LNCAP (cell line): Measurements from ENCODE around the gene CTSD.

Source experiments
- TF ChIP-seq, protein P1 (sequence below): fragments of 450-650 bp; IDR thresholded peaks from 2 replicates; pipeline ENCODE4 v1.5.1; 2017; ENCODE audit warnings: mild to moderate bottlenecking

Gene CTSD

DNA sequence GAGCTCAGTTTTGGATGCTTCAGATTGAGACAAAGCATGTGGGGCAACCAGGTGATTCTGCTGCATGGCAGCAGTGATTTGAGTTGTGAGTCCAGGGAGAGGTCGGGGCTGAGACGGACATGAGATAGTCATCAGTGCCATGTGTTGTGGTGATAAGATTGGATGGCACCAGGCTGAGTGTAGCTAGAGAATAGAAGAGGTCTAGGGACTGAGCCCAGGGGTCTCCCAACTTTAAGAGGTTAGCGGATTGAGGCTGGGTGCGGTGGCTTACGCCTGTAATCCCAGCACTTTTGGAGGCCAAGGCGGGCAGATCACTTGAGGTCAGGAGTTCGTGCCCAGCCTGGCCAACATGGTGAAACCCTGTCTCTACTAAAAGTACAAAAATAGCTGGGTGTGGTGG lies 6.3 kb upstream of the CTSD start:
- TF ChIP-seq, protein P1, sequence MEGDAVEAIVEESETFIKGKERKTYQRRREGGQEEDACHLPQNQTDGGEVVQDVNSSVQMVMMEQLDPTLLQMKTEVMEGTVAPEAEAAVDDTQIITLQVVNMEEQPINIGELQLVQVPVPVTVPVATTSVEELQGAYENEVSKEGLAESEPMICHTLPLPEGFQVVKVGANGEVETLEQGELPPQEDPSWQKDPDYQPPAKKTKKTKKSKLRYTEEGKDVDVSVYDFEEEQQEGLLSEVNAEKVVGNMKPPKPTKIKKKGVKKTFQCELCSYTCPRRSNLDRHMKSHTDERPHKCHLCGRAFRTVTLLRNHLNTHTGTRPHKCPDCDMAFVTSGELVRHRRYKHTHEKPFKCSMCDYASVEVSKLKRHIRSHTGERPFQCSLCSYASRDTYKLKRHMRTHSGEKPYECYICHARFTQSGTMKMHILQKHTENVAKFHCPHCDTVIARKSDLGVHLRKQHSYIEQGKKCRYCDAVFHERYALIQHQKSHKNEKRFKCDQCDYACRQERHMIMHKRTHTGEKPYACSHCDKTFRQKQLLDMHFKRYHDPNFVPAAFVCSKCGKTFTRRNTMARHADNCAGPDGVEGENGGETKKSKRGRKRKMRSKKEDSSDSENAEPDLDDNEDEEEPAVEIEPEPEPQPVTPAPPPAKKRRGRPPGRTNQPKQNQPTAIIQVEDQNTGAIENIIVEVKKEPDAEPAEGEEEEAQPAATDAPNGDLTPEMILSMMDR: no peak

DNA sequence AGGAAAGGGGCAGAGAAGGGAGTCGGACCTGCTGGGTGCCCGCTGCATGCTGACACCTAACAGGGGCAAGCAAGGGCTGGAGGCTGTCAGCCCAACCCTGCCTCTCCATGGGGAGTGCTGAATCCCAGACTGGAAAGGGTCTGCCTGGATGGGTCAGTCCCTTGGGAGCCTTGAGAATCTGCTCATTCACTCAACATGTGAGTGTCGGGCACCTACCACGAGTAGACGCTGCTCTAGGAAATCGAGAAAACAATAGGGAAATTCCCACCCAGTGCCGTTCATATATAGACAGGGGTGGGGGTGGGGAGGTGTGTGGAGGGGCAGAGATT lies 4.4 kb upstream of the CTSD start:
- TF ChIP-seq, protein P1: no peak

DNA sequence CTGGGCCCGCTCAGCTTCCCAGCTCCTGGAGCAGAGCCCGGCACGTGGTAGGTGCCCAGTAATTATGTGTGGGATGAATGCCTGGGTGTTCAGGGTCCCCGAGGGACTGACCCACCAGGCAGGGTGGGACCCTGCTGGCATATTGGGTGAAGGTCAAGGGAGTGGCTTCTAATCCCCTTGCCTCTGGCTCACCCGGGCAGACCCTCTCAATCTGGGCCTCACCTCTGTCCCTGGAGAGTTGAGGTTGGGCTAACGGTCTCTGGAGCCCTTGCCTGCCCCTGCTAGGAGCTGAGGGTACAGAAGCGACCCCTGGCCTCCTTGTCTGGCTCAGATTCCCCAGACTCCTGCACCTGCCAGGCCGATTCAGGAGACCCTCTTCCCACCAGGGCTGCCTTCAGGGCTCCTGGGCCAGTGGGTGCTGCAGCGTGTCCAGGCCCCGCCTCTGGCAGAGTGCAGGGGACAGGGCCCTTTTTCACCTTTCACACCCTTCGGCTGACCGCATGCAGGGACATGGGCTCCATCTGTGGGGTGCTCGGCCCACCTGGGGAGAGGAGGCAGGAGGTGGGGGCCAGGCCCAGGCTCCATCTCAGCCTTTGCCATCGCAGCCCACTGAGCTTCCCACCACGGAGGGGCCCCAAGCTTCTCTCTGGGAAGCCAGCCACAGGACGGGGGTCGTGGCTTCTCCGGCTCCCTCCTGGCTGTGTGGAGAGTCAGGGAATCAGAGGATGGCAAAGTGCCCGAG lies 3.8 kb upstream of the CTSD start:
- TF ChIP-seq, protein P1: no peak

DNA sequence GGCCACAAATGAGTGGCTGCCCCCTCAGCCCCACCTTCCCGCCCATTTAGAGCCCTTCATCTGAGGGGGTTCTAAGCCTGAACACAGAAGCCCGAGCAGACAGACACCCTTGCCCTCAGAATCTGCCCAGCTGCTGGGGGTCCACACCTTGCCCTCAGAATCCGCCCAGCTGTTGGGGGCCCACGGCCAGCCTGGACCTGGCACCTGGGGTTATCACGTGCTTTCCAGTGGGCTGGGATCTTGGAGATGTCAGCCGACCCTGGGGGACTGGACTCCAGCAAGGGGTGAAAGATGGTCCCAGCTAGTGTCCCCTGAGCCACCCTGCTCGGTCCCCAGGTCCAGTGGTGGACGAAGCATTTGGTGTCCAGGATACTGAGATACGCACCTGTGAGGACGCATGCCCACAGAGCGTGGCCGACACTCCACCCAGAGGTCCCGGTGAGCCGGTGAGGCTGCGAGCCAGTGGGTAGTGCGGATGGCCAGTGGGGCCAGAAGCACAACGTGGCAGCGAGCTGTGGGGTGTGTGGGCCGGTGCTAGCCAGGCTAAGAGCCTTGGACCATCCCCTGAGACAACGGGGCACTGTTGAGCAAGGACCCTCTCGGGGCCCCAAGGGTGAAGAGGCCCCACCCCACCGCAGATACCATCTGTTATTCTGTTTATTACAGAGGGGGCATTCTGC lies 3.1 kb upstream of the CTSD start:
- TF ChIP-seq, protein P1: no peak

DNA sequence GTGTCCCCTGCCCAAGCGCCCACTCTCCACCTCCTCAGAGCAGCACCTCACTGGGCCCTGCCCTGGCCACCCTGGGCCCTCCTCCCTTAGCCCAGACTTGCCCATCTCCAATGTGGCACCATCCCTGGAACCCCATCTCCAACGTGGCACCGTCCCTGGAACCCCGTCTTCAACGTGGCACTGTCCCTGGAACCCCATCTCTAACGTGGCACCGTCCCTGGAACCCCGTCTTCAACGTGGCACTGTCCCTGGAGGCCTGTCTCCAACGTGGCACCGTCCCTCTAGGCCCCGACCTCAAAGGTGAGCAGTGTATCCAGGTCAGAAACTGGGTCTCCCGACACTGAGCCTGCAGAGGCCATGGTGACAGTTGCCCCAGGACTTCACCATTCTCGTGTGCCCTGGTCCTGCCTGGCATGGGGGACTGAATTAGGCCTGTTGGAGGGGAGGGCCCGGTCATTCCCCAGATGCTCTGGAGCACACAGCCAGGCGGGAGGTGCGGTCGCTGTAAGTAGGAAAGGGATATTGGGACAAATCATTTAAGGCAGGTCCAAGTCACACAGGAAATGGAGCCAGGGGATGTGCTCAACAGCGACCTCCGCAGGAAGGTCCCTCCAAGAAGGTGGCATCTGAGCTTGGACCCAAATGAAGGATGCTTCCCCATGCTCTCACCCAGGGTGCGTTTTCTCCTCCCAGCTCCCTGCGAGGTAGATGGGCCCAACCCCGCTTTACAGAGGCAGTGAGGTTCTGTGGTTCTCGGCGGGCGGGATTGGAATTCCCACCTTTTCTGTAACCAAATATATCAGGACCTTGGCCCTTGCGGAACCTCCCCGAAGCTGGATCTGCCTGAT lies 2.4 kb upstream of the CTSD start:
- TF ChIP-seq, protein P1: no peak

DNA sequence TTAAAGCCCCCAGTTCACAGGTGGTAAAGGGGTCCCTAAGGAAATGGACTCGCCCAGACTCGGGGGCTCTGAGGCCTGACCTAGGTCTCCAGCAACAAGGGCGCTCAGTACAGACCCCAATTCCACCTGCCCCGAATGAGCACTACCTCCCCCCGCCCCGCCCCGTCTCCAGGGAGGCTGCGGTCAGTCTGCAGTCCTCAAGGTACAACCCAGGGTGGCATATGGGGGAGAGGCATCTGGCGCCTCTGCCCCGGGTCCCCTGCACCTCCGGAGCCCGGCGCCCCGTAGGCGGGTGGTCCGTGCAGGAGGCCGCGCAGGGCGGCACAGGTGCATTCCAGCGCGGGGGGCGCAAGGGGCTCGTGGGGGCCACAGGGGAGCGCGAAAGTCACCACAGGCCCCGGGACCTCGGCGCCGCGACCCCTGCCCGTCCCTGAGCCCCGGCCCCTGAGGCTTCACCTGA lies 361 bp downstream of the CTSD start:
- TF ChIP-seq, protein P1: no peak

DNA sequence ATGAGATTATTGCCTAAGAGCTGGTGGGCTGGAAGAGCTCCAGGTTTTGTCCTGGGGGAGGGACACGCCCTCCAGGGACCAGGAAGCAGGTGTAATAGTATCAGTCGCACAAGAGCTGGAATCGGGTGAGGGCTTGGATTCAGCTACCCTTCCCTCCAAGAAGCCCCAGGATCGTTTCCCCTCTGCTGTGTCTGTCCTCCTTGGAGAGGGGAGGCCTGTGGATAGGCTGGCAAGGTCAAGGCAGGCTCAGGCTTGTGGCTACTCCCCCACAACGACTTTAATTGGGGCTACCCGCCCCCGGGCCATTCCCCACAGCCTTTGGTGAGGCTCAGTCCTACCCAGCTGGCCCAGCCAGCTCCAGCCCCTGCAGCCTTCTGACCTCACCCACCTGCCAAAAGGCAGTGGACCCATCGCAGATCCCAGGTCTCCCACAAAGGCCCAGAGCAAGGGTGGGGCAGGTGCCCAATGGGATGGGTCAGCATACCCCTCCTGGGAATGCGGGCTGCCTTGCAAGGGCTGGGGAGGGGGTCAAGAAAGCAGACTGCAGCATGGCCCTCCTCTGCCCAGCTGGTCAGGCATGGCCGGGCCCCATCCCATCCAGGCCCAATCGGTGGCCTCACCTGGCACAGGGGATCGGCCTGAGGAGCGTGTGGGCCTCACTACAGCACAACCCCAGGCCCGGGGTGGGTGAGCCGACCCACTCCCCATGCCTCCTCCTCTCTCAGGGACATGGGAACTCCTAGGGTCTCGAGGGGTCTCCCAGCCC lies 1.0 kb downstream of the CTSD start:
- TF ChIP-seq, protein P1: no peak
